ENCODE data around the gene AKAP13.

Gene AKAP13

DNA sequence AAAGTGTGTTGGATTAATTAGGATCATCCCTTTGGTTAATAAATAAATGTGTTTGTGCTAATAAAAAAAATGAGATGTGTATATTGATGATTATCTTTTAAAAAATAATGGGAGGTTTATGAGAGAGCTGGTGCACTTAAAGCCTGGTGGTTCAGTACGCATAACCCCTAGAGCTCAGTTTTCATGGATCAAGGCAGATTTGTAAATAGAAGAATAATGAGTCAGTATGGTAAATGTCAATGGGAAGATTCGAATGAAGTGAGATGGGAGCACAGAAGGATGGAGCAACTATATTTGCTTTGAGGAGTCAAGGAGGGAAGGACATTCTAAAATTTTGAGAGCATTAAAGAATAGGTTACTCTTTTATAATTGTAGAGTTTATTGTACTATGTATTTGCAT lies 35.4 kb downstream of the AKAP13 start (continued):
- TF ChIP-seq ZNF354C (tag by site-specific recombination; IDR thresholded peaks at IDR 0.05; ENCODE audit: borderline replicate concordance, low read depth) (no peak), ZNF510 (tag by site-specific recombination; IDR thresholded peaks at IDR 0.05; ENCODE audit: insufficient replicate concordance) (no peak), ZNF600 (tag by site-specific recombination; IDR thresholded peaks at IDR 0.05) (no peak), ZNF23 (tag by site-specific recombination; IDR thresholded peaks at IDR 0.05; ENCODE audit: borderline replicate concordance) (no peak)

DNA sequence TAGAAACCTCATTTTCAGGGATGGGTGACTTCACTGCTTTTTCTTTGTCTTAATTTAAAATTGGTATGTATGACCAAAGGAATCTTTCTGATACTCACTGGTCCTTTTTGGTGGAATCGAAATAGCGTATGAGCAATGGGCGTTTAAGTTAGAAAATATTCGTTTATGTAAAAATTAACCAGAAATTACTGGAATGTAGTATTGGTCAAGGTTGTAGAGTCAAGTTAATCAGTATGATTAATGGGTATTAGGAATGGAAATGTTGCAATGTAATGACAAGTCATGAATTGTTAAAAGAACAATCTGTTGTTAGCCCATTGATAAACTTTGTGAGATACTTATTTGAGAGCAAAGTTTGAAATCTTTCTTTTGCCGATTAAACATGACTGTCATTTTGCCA lies 36.9 kb downstream of the AKAP13 start:
- Histone ChIP-seq H3K9me3 (ENCODE audit: control insufficient read depth, insufficient read depth, low read depth, low read length) (no peaks in the 10 kb centered on the region), H3K27ac (ENCODE audit: extremely low read depth, low read depth, low read length) (no peak overlapping the region), H3K4me1 (ENCODE audit: control insufficient read depth, insufficient read depth, low read length) (peaks cover 23% of the 10 kb centered on the region), H3K36me3 (ENCODE audit: control insufficient read depth in 2 of 2, insufficient read depth in 1 of 2, low read length in 2 of 2) (no peaks in the 10 kb centered on the region), H3K4me3 (ENCODE audit: low read depth, low read length) (no peak overlapping the region)
- ChIA-PET POLR2A (no interaction called here), CTCF (interaction anchor here (1.1 to 11.2 kb wide), 5 partner anchors 49 to 121 kb away, joined by 5 to 117 read pairs (median 6); no protein-coding TSS in a partner anchor)
- no peak for TF ChIP-seq OVOL3 (tag by site-specific recombination; IDR thresholded peaks at IDR 0.05)
- TF ChIP-seq SP2 (tag by site-specific recombination; IDR thresholded peaks at IDR 0.05): no peak

DNA sequence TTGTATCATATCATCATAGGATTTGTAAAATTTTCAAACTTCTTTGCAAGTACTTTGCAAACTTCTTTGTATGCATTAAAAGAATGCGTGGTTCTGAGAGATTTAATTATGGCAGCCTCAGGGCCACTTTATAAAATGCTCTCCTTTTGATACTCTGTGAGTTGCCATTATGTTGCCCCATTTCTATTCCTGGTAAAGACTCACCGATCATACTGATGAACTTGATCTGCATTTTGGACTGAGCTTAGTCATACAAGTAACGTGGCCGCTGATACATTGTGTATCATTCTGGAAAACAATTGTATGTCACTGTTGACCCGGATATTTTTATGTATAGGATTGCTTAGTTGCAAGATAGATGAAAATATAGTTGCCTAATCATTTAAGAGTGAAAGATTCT lies 38.8 kb downstream of the AKAP13 start:
- no peaks in the 10 kb centered on the region for H3K9me3 ChIP-seq (ENCODE audit: control insufficient read depth, insufficient read depth, low read depth, low read length)
- ChIA-PET CTCF (no interaction called here), POLR2A (no interaction called here)
- TF ChIP-seq, protein P1, sequence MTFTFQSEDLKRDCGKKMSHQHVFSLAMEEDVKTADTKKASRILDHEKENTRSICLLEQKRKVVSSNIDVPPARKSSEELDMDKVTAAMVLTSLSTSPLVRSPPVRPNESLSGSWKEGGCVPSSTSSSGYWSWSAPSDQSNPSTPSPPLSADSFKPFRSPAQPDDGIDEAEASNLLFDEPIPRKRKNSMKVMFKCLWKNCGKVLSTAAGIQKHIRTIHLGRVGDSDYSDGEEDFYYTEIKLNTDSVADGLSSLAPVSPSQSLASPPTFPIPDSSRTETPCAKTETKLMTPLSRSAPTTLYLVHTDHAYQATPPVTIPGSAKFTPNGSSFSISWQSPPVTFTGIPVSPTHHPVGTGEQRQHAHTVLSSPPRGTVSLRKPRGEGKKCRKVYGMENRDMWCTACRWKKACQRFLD (tag by site-specific recombination; IDR thresholded peaks at IDR 0.05): no peak
- TF ChIP-seq ZNF510 (tag by site-specific recombination; IDR thresholded peaks at IDR 0.05; ENCODE audit: insufficient replicate concordance) (no peak), ZNF202 (tag by site-specific recombination; IDR thresholded peaks at IDR 0.05; ENCODE audit: borderline replicate concordance) (no peak), ZNF248 (tag by site-specific recombination; IDR thresholded peaks at IDR 0.05) (no peak), ZNF621 (tag by site-specific recombination; IDR thresholded peaks at IDR 0.05) (no peak), KLF8 (tag by site-specific recombination; IDR thresholded peaks at IDR 0.05) (no peak), GLI2 (tag by site-specific recombination; IDR thresholded peaks at IDR 0.05; ENCODE audit: borderline replicate concordance, low read depth) (no peak), ZFP41 (tag by site-specific recombination; IDR thresholded peaks at IDR 0.05; ENCODE audit: borderline replicate concordance) (no peak), MYNN (tag by site-specific recombination; IDR thresholded peaks at IDR 0.05; ENCODE audit: borderline replicate concordance) (no peak), ZNF473 (tag by site-specific recombination; IDR thresholded peaks at IDR 0.05) (no peak), ZNF112 (tag by site-specific recombination; IDR thresholded peaks at IDR 0.05) (no peak), ZNF560 (tag by site-specific recombination; IDR thresholded peaks at IDR 0.05; ENCODE audit: borderline replicate concordance) (no peak), ZNF792 (tag by site-specific recombination; IDR thresholded peaks at IDR 0.05) (no peak), ZNF791 (tag by site-specific recombination; IDR thresholded peaks at IDR 0.05) (no peak)
- TF ChIP-seq, protein P2, sequence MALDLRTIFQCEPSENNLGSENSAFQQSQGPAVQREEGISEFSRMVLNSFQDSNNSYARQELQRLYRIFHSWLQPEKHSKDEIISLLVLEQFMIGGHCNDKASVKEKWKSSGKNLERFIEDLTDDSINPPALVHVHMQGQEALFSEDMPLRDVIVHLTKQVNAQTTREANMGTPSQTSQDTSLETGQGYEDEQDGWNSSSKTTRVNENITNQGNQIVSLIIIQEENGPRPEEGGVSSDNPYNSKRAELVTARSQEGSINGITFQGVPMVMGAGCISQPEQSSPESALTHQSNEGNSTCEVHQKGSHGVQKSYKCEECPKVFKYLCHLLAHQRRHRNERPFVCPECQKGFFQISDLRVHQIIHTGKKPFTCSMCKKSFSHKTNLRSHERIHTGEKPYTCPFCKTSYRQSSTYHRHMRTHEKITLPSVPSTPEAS (tag by site-specific recombination; IDR thresholded peaks at IDR 0.05): no peak
- TF ChIP-seq, protein P3, sequence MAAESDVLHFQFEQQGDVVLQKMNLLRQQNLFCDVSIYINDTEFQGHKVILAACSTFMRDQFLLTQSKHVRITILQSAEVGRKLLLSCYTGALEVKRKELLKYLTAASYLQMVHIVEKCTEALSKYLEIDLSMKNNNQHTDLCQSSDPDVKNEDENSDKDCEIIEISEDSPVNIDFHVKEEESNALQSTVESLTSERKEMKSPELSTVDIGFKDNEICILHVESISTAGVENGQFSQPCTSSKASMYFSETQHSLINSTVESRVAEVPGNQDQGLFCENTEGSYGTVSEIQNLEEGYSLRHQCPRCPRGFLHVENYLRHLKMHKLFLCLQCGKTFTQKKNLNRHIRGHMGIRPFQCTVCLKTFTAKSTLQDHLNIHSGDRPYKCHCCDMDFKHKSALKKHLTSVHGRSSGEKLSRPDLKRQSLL (tag by site-specific recombination; IDR thresholded peaks at IDR 0.05): no peak
- H3K36me3 ChIP-seq (ENCODE audit: control insufficient read depth in 2 of 2, insufficient read depth in 1 of 2, low read length in 2 of 2): no peaks in the 10 kb centered on the region
- H3K4me1 ChIP-seq (ENCODE audit: control insufficient read depth, insufficient read depth, low read length): peaks cover 8% of the 10 kb centered on the region
- no peak overlapping the region for H3K4me3 ChIP-seq (ENCODE audit: low read depth, low read length)
- no peak overlapping the region for H3K27ac ChIP-seq (ENCODE audit: extremely low read depth, low read depth, low read length)

Data from HEK293 (cell line).